ENCODE results near the gene ANAPC1. TPM values are rescaled to one million over a fixed set of nuclear protein-coding genes. Genes with fewer than 3 reads are reported as not detected.
A peak's percentile ranks its signal among the peaks of the same experiment; 100 is the strongest.

Gene ANAPC1
- total RNA-seq, 1 donor from 2014 or later = 60.6 TPM

DNA sequence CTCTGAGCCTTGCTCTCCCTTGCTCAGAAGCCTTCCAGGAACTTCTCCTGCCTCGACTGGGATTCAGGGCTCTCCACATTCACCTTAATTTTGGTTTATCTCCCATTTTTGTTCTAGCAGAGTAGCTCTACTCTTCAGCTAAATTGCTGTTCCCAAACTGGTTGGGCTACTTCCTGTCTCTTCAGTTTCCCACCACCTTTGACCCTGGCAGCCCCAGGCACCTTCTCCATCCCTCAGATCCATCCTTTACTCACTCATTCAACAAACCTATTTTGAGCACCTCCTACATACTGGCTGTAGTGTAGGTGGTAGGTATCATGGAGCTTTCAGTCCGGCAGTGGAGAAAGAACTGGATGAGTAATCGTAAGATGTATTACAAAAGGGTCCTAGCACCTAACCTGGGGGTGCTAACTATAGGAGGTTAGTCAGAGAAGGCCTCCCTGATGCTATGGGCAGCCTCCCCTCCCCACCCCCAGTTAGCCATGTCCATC lies 40.7 kb upstream of the ANAPC1 start:
- no peak overlapping the region for H3K4me3 ChIP-seq (ENCODE audit: low read depth, low read length)
- TF ChIP-seq CTCF (IDR thresholded peaks at IDR 0.05; ENCODE audit: insufficient read depth, low read length, severe bottlenecking) = no peak
- FAIRE-seq (no peak), DNase-seq (ENCODE audit: low read depth) (peak; percentile 12)
- peaks cover 7% of the 10 kb centered on the region for H3K27me3 ChIP-seq (ENCODE audit: control insufficient read depth, insufficient read depth, low read length)
- H3K36me3 ChIP-seq (ENCODE audit: control insufficient read depth, insufficient read depth, low read length) = no peaks in the 10 kb centered on the region

- H3K27me3 ChIP-seq (ENCODE audit: control insufficient read depth, insufficient read depth, low read length) = peaks cover 7% of the 10 kb centered on the region
- no peak for TF ChIP-seq CTCF (IDR thresholded peaks at IDR 0.05; ENCODE audit: insufficient read depth, low read length, severe bottlenecking)
- DNase-seq (ENCODE audit: low read depth) (no peak), FAIRE-seq (no peak)
- no peak overlapping the region for H3K4me3 ChIP-seq (ENCODE audit: low read depth, low read length)
- no peaks in the 10 kb centered on the region for H3K36me3 ChIP-seq (ENCODE audit: control insufficient read depth, insufficient read depth, low read length)
Measured at GRCh38 chr2:111923276-111923804, 39.3 kb upstream of the ANAPC1 start.

DNA sequence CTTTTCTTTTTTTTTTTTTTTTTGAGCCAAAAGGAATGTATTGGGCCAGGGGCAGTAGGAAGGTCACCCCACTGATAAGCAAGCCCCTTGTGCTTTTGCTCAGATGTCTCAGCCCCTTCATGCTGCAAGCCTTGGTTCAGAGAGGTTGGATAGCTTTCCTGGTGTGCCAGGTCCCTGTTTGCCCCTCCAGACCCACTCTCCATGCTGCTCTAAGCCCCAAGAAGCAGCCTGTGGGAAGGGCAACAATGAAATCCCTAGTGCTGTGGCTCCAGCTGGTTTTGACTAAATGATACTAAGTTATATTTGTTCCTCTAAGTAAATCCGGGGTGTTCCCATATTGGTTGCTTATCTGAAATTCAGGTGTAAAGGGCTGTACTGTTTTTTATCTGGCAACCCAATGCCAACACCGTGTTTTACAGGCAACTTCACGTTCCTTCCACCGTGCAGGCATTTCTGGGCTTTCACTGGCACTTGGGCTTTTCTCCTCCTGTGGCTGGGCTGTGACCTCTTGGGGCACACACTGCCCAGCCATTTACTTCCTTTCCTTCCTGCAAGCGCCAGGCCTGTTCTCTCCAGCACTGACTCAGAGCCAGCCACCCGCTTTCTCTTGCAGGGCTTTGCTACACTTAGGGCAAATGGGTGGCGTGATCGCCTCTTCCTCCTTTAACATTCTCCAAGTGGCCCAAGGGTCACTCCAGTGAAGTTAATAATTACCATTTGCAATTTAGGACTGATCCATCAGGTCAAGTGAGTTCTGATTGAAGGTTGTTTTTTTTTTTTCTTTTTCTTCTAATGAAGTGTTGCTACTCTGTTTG lies 36.0 kb upstream of the ANAPC1 start:
- FAIRE-seq = no peak
- Histone ChIP-seq H3K36me3 (ENCODE audit: control insufficient read depth, insufficient read depth, low read length) (no peaks in the 10 kb centered on the region), H3K27me3 (ENCODE audit: control insufficient read depth, insufficient read depth, low read length) (peaks cover 5% of the 10 kb centered on the region), H3K4me3 (ENCODE audit: low read depth, low read length) (no peak overlapping the region)
- DNase-seq (ENCODE audit: low read depth) = no peak
- TF ChIP-seq CTCF (IDR thresholded peaks at IDR 0.05; ENCODE audit: insufficient read depth, low read length, severe bottlenecking) = no peak

DNA sequence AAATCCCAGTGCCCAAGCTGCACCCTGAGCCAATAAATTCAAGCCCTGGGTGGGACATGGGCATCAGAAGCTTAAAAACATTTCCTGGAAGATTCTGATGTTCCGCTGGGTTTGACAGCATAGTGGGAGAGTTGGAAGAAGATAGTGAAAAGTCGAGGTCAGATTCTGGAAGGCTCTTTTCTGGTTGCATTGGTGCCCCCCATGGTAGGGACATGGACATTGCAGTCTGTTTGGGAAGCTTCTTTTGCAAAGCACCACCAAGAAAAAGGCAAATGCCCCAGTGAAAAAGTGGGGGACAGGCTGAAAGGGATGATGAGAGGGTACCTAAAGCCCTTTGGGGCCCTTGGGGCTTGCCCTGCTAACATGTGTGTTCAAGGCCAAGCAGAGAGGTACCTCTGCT lies 35.4 kb upstream of the ANAPC1 start:
- Histone ChIP-seq H3K27me3 (ENCODE audit: control insufficient read depth, insufficient read depth, low read length) (peaks cover 5% of the 10 kb centered on the region), H3K4me3 (ENCODE audit: low read depth, low read length) (no peak overlapping the region), H3K36me3 (ENCODE audit: control insufficient read depth, insufficient read depth, low read length) (no peaks in the 10 kb centered on the region)
- TF ChIP-seq CTCF (IDR thresholded peaks at IDR 0.05; ENCODE audit: insufficient read depth, low read length, severe bottlenecking) = peak; percentile 6
- no peak for DNase-seq (ENCODE audit: low read depth)
- FAIRE-seq = no peak

DNA sequence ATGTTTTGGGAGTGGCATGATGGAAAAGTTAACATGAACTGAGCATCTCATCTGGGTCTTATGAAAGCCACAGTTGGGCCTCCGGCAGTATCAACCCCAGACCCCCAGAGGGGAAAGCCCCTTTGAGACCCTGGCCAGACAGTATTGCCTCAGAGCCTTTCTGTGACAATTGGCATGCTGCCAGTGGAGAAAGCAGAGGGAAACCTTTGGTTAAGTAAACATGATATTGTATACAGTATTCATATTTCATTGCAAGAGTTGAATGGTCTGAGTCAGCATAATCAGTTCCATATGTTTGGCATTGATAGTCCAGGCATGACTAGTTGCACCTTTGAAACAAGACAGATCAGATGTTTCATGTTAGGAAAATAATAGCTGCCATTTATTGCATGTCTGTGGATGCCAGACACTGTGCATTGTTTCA lies 34.4 kb upstream of the ANAPC1 start:
- DNase-seq (ENCODE audit: low read depth) (no peak), FAIRE-seq (no peak)
- no peak for TF ChIP-seq CTCF (IDR thresholded peaks at IDR 0.05; ENCODE audit: insufficient read depth, low read length, severe bottlenecking)
- Histone ChIP-seq H3K36me3 (ENCODE audit: control insufficient read depth, insufficient read depth, low read length) (no peaks in the 10 kb centered on the region), H3K4me3 (ENCODE audit: low read depth, low read length) (no peak overlapping the region), H3K27me3 (ENCODE audit: control insufficient read depth, insufficient read depth, low read length) (peaks cover 5% of the 10 kb centered on the region)
